Lower leg skin (tissue), 3 donors: Measurements from ENCODE around the gene THBS2.

Experiments
- POLR2A ChIP-seq, 2 donors: fragments of 450-650 bp; IDR thresholded peaks; one replicate each; pipeline ENCODE4 v1.6.1; 2016 to 2017; ENCODE audit warnings: antibody characterized with exemption in 2 of 2, mild to moderate bottlenecking in 1 of 2, moderate library complexity in 1 of 2
- TF ChIP-seq, protein P1 (sequence below), 3 donors: fragments of 450-650 bp; IDR thresholded peaks; one replicate each; pipeline ENCODE4 v1.5.1; 2016; ENCODE audit warnings: antibody characterized with exemption in 3 of 3, mild to moderate bottlenecking in 3 of 3, moderate library complexity in 2 of 3

- TF ChIP-seq, protein P1, sequence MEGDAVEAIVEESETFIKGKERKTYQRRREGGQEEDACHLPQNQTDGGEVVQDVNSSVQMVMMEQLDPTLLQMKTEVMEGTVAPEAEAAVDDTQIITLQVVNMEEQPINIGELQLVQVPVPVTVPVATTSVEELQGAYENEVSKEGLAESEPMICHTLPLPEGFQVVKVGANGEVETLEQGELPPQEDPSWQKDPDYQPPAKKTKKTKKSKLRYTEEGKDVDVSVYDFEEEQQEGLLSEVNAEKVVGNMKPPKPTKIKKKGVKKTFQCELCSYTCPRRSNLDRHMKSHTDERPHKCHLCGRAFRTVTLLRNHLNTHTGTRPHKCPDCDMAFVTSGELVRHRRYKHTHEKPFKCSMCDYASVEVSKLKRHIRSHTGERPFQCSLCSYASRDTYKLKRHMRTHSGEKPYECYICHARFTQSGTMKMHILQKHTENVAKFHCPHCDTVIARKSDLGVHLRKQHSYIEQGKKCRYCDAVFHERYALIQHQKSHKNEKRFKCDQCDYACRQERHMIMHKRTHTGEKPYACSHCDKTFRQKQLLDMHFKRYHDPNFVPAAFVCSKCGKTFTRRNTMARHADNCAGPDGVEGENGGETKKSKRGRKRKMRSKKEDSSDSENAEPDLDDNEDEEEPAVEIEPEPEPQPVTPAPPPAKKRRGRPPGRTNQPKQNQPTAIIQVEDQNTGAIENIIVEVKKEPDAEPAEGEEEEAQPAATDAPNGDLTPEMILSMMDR (IDR thresholded peaks at IDR 0.05): no peak
- TF ChIP-seq POLR2A (IDR thresholded peaks at IDR 0.05): no peak
These were observed 23.4 kb downstream of the THBS2 start for GRCh38 chr6:169230322-169230665.
